Large intestine (tissue), 3 donors: ENCODE results near the gene BOLA3. TPM values are rescaled to one million over a fixed set of nuclear protein-coding genes. Genes with fewer than 3 reads are reported as not detected.

Experiments
- DNase-seq, 2 donors: peaks; one replicate each; pipeline versions ENCODE4 v3.0.0 to v3.0.0-alpha.2; 2013
- H3K27ac ChIP-seq: one replicate; pipeline ENCODE4 v1.5.1; 2013; ENCODE audit warnings: low read length
- H3K27me3 ChIP-seq: 2 replicates; pipeline ENCODE4 v1.6.1; 2013; ENCODE audit warnings: low read length; ENCODE audit not compliant: control insufficient read depth, insufficient read depth
- H3K36me3 ChIP-seq: 2 replicates; pipeline ENCODE4 v1.6.1; 2013; ENCODE audit warnings: low read length; ENCODE audit not compliant: control insufficient read depth, insufficient read depth
- H3K4me1 ChIP-seq: one replicate; pipeline ENCODE4 v1.6.1; 2013; ENCODE audit warnings: low read length; ENCODE audit not compliant: control insufficient read depth, insufficient read depth
- H3K4me3 ChIP-seq: one replicate; pipeline ENCODE4 v1.5.1; 2013; ENCODE audit warnings: low read length
- H3K9me3 ChIP-seq: one replicate; pipeline ENCODE4 v1.6.1; 2013; ENCODE audit warnings: mild to moderate bottlenecking, low read depth, low read length, moderate library complexity; ENCODE audit not compliant: control insufficient read depth
- WGBS: methylation state at CpG from one replicate; pipeline ENCODE4 v1.1.5; 2013; ENCODE audit warnings: low lambda C conversion rate; ENCODE audit not compliant: insufficient coverage; 5-methylcytosine and 5-hydroxymethylcytosine counted together
- polyA plus RNA-seq: library from polyadenylated mRNA; unstranded; fragments of 120-200 nt; gene quantifications from one replicate; pipeline ENCODE4 v1.2.1, GENCODE V29; 2013

The BOLA3 gene
- polyA plus RNA-seq, 1 donor: 32.4 TPM

GRCh38 chr2:74105413-74105812, 42.3 kb downstream of the BOLA3 start:
- Histone ChIP-seq H3K27ac (no peak overlapping the region), H3K9me3 (no peaks in the 10 kb centered on the region), H3K4me1 (no peaks in the 10 kb centered on the region), H3K27me3 (no peaks in the 10 kb centered on the region), H3K36me3 (peaks cover 35% of the 10 kb centered on the region), H3K4me3 (no peak overlapping the region)
- DNase-seq: no peak
- no CpG with 5 or more reads among the region's 8 CpGs for WGBS

DNA sequence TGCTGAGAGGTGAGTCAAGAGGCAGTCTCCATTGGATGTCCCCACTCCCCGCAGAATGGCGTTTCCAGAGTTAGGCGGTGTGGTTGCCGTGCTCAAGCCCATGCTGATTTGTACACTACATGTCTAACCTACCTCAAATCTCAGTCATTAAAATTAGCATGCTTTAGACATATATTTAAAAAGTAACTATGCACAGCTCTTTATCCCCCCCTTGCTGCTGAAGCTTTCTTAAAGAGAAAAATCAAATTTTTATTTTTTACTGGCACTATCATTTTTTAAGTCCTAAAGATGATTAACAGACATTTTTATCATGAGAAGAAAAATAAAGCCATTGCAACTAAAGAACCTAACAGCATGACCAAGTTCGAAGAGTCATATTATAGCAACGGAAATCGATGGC, 42.9 kb downstream of the BOLA3 start:
- DNase-seq: no peak
- no peaks in the 10 kb centered on the region for H3K4me1 ChIP-seq
- H3K27ac ChIP-seq: no peak overlapping the region
- no peaks in the 10 kb centered on the region for H3K9me3 ChIP-seq
- peaks cover 40% of the 10 kb centered on the region for H3K36me3 ChIP-seq
- H3K27me3 ChIP-seq: no peaks in the 10 kb centered on the region
- WGBS: 94% methylated on average over 3 of the region's 7 CpGs
- H3K4me3 ChIP-seq: no peak overlapping the region

- no peaks in the 10 kb centered on the region for H3K9me3 ChIP-seq
- peaks cover 51% of the 10 kb centered on the region for H3K36me3 ChIP-seq
- no CpG with 5 or more reads among the region's 6 CpGs for WGBS
- no peak overlapping the region for H3K4me3 ChIP-seq
- H3K27me3 ChIP-seq: no peaks in the 10 kb centered on the region
- no peak overlapping the region for H3K27ac ChIP-seq
- H3K4me1 ChIP-seq: no peaks in the 10 kb centered on the region
- no peak for DNase-seq
Observed at GRCh38 chr2:74103763-74104162, 43.9 kb downstream of the BOLA3 start.

- no peak overlapping the region for H3K27ac ChIP-seq
- H3K4me3 ChIP-seq: no peak overlapping the region
Observed at GRCh38 chr2:74102516-74102915, 45.2 kb downstream of the BOLA3 start.

GRCh38 chr2:74101574-74102300, 46.0 kb downstream of the BOLA3 start:
- Histone ChIP-seq H3K27me3 (no peaks in the 10 kb centered on the region), H3K36me3 (peaks cover 60% of the 10 kb centered on the region), H3K9me3 (no peaks in the 10 kb centered on the region), H3K4me1 (no peaks in the 10 kb centered on the region), H3K4me3 (no peak overlapping the region), H3K27ac (no peak overlapping the region)
- DNase-seq: no peak
- no CpG with 5 or more reads among the region's 39 CpGs for WGBS

More at GRCh38 chr2:74102516-74102915, 45.2 kb downstream of the BOLA3 start:
- WGBS: no CpG with 5 or more reads among the region's 14 CpGs
- no peak for DNase-seq
- Histone ChIP-seq H3K4me1 (no peaks in the 10 kb centered on the region), H3K27me3 (no peaks in the 10 kb centered on the region), H3K36me3 (peaks cover 57% of the 10 kb centered on the region), H3K9me3 (no peaks in the 10 kb centered on the region)

DNA sequence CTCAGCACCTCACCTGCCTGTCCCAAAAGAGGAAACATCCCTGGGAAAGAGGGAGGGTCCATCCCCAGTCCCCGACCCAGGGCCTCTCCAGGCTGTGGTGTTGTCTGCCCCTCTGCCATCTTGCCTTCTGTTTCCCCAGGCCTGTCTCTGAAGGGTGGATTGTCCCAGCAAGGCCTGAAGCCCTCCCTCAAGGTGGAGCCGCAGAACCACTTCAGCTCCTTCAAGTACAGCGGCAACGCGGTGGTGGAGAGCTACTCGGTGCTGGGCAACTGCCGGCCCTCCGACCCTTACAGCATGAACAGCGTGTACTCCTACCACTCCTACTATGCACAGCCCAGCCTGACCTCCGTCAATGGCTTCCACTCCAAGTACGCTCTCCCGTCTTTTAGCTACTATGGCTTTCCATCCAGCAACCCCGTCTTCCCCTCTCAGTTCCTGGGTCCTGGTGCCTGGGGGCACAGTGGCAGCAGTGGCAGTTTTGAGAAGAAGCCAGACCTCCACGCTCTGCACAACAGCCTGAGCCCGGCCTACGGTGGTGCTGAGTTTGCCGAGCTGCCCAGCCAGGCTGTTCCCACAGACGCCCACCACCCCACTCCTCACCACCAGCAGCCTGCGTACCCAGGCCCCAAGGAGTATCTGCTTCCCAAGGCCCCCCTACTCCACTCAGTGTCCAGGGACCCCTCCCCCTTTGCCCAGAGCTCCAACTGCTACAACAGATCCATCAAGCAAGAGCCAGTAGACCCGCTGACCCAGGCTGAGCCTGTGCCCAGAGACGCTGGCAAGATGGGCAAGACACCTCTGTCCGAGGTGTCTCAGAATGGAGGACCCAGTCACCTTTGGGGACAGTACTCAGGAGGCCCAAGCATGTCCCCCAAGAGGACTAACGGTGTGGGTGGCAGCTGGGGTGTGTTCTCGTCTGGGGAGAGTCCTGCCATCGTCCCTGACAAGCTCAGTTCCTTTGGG, 47.2 kb downstream of the BOLA3 start:
- no peaks in the 10 kb centered on the region for H3K9me3 ChIP-seq
- WGBS: no CpG with 5 or more reads among the region's 25 CpGs
- no peak for DNase-seq
- H3K4me3 ChIP-seq: no peak overlapping the region
- H3K36me3 ChIP-seq: peaks cover 60% of the 10 kb centered on the region
- H3K27me3 ChIP-seq: no peaks in the 10 kb centered on the region
- H3K27ac ChIP-seq: no peak overlapping the region
- H3K4me1 ChIP-seq: no peaks in the 10 kb centered on the region

- Histone ChIP-seq H3K27ac (no peak overlapping the region), H3K4me3 (no peak overlapping the region), H3K9me3 (no peaks in the 10 kb centered on the region), H3K4me1 (no peaks in the 10 kb centered on the region), H3K36me3 (peaks cover 62% of the 10 kb centered on the region), H3K27me3 (no peaks in the 10 kb centered on the region)
- no peak for DNase-seq
- no CpG with 5 or more reads among the region's 7 CpGs for WGBS
Observed at GRCh38 chr2:74099835-74100234, 47.9 kb downstream of the BOLA3 start.

- no peak for DNase-seq
- H3K4me1 ChIP-seq: no peaks in the 10 kb centered on the region
- peaks cover 64% of the 10 kb centered on the region for H3K36me3 ChIP-seq
- H3K9me3 ChIP-seq: no peaks in the 10 kb centered on the region
- H3K27me3 ChIP-seq: no peaks in the 10 kb centered on the region
- H3K4me3 ChIP-seq: no peak overlapping the region
- no peak overlapping the region for H3K27ac ChIP-seq
- 100% methylated on average over 5 of the region's 20 CpGs for WGBS
Observed at GRCh38 chr2:74099271-74099670, 48.4 kb downstream of the BOLA3 start.

DNA sequence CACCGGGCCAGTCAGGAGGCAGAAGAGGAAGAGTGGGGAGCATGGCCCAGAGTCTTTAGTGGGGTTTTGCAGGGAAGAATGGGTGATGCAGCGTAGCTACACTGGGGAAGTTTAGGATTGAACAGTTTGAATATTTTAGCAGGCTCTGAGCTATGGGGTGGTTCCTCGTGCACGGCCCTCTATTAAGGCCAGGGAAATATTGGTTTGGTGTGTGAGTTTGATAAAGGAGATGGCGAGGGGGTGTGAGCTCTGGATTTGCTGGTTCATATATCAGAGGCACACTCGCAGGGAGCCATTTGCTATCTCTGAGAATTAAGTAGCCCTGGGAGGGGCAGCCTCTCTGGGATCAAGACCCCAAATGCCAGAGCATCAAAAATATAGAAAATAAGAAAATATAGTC, 50.1 kb downstream of the BOLA3 start:
- H3K4me1 ChIP-seq: no peaks in the 10 kb centered on the region
- DNase-seq: no peak
- peaks cover 70% of the 10 kb centered on the region for H3K36me3 ChIP-seq
- H3K4me3 ChIP-seq: no peak overlapping the region
- no CpG with 5 or more reads among the region's 6 CpGs for WGBS
- no peaks in the 10 kb centered on the region for H3K27me3 ChIP-seq
- H3K27ac ChIP-seq: no peak overlapping the region
- no peaks in the 10 kb centered on the region for H3K9me3 ChIP-seq

GRCh38 chr2:74096052-74096451, 51.7 kb downstream of the BOLA3 start:
- H3K36me3 ChIP-seq: peaks cover 71% of the 10 kb centered on the region
- no peak overlapping the region for H3K4me3 ChIP-seq
- H3K9me3 ChIP-seq: no peaks in the 10 kb centered on the region
- no peak for DNase-seq
- no peaks in the 10 kb centered on the region for H3K4me1 ChIP-seq
- 86% methylated on average over 1 of the region's 2 CpGs for WGBS
- no peak overlapping the region for H3K27ac ChIP-seq
- no peaks in the 10 kb centered on the region for H3K27me3 ChIP-seq
